WTC11 (cell line): ENCODE results near the gene SESTD1. TPM values are rescaled to one million over a fixed set of nuclear protein-coding genes. Genes with fewer than 3 reads are reported as not detected.

ENCODE experiments used
- ATAC-seq: fragments of 200-7000 bp; cut with Tn5 transposase; 2 replicates; pipeline ENCODE4 v1.10.0; 2021; ENCODE audit warnings: mild to moderate bottlenecking, moderate library complexity
- CTCF ChIA-PET: fragments of 300-600 bp; sonication (Branson Sonifier 250); formaldehyde crosslinking; loops from one replicate; lab custom pipeline; 2021; ENCODE audit warnings: antibody characterized with exemption; lab: Charles Lee
- POLR2A ChIA-PET: fragments of 350-600 bp; sonication (Branson Sonifier 250); formaldehyde crosslinking; loops from one replicate; lab custom pipeline; 2021; ENCODE audit warnings: antibody characterized with exemption; lab: Charles Lee
- DNase-seq: peaks from one replicate; pipeline ENCODE4 v3.0.0; 2021; ENCODE audit warnings: low spot score
- H3K27ac Mint-ChIP-seq: 2 replicates; pipeline ENCODE4 v1.8.0; 2021; ENCODE audit warnings: mixed read lengths
- H3K27me3 Mint-ChIP-seq: 2 replicates; pipeline ENCODE4 v1.8.0; 2021; ENCODE audit warnings: low read depth, mild to moderate bottlenecking, moderate library complexity, mixed read lengths
- H3K36me3 Mint-ChIP-seq: 2 replicates; pipeline ENCODE4 v1.8.0; 2021; ENCODE audit warnings: mixed read lengths
- H3K4me1 Mint-ChIP-seq: 2 replicates; pipeline ENCODE4 v1.8.0; 2022; ENCODE audit warnings: mixed read lengths
- H3K4me3 Mint-ChIP-seq: 2 replicates; pipeline ENCODE4 v1.8.0; 2021; ENCODE audit warnings: mild to moderate bottlenecking, moderate library complexity, mixed read lengths
- H3K9me3 Mint-ChIP-seq: 2 replicates; pipeline ENCODE4 v1.8.0; 2021; ENCODE audit warnings: mixed read lengths
- JAZF1 ChIP-seq: fragments of 250-450 bp; sonication (Bioruptor Pico); IDR thresholded peaks from 2 replicates; pipeline ENCODE4 v1.9.0; 2021; ENCODE audit warnings: moderate library complexity, mild to moderate bottlenecking, inconsistent platforms
- PRRX2 ChIP-seq: fragments of 250-450 bp; sonication (Bioruptor Pico); IDR thresholded peaks from 2 replicates; pipeline ENCODE4 v1.8.0; 2021; ENCODE audit warnings: mild to moderate bottlenecking
- ZBTB21 ChIP-seq: sonication (generic); formaldehyde crosslinking; IDR thresholded peaks from 2 replicates; pipeline ENCODE4 v1.8.1; 2023; ENCODE audit warnings: mild to moderate bottlenecking, missing genetic modification reagents, borderline replicate concordance
- ZNF138 ChIP-seq: sonication (generic); formaldehyde crosslinking; conservative IDR thresholded peaks from 2 replicates; pipeline ENCODE4 v1.8.1; 2022; ENCODE audit warnings: mild to moderate bottlenecking, moderate library complexity, missing genetic modification reagents
- ZNF219 ChIP-seq: sonication (generic); formaldehyde crosslinking; IDR thresholded peaks from 2 replicates; pipeline ENCODE4 v1.8.0; 2023; ENCODE audit warnings: missing genetic modification reagents, mild to moderate bottlenecking, borderline replicate concordance
- ZNF263 ChIP-seq: sonication (generic); formaldehyde crosslinking; IDR thresholded peaks from 2 replicates; pipeline ENCODE4 v1.8.1; 2022; ENCODE audit warnings: low read depth, mild to moderate bottlenecking, moderate library complexity, missing genetic modification reagents
- total RNA-seq: library from RNA; stranded (reverse); gene quantifications from 3 replicates; pipeline ENCODE4 v1.2.3, GENCODE V29; 2021
- TF ChIP-seq, protein P1 (sequence below): sonication (generic); formaldehyde crosslinking; IDR thresholded peaks from 2 replicates; pipeline ENCODE4 v1.8.1; 2023; ENCODE audit warnings: mild to moderate bottlenecking, missing genetic modification reagents
- TF ChIP-seq, protein P2 (sequence below): fragments of 250-450 bp; sonication (Bioruptor Pico); IDR thresholded peaks from 2 replicates; pipeline ENCODE4 v2.1.2; 2022; ENCODE audit warnings: mild to moderate bottlenecking, moderate library complexity
- TF ChIP-seq, protein P3 (sequence below): sonication (generic); formaldehyde crosslinking; IDR thresholded peaks from 2 replicates; pipeline ENCODE4 v1.8.0; 2022; ENCODE audit warnings: mild to moderate bottlenecking, missing genetic modification reagents
- TF ChIP-seq, protein P4 (sequence below): sonication (generic); formaldehyde crosslinking; IDR thresholded peaks from 2 replicates; pipeline ENCODE4 v1.8.1; 2022; ENCODE audit warnings: mild to moderate bottlenecking, missing genetic modification reagents, moderate library complexity, borderline replicate concordance
- TF ChIP-seq, protein P5 (sequence below): sonication (generic); formaldehyde crosslinking; conservative IDR thresholded peaks from 2 replicates; pipeline ENCODE4 v1.8.1; 2022; ENCODE audit warnings: mild to moderate bottlenecking, missing genetic modification reagents
- TF ChIP-seq, protein P6 (sequence below): sonication (generic); formaldehyde crosslinking; IDR thresholded peaks from 2 replicates; pipeline ENCODE4 v1.8.1; 2023; ENCODE audit warnings: mild to moderate bottlenecking, missing genetic modification reagents
- TF ChIP-seq, protein P7 (sequence below): sonication (generic); formaldehyde crosslinking; IDR thresholded peaks from 2 replicates; pipeline ENCODE4 v1.8.0; 2022; ENCODE audit warnings: missing genetic modification reagents
- TF ChIP-seq, protein P8 (sequence below): fragments of 200-600 bp; IDR thresholded peaks from 2 replicates; pipeline ENCODE4 v1.8.0; 2022; ENCODE audit warnings: antibody characterized with exemption
- TF ChIP-seq, protein P9 (sequence below): sonication (generic); formaldehyde crosslinking; IDR thresholded peaks from 2 replicates; pipeline ENCODE4 v1.8.1; 2023; ENCODE audit warnings: mild to moderate bottlenecking, missing genetic modification reagents, moderate library complexity
- TF ChIP-seq, protein P10 (sequence below): fragments of 250-450 bp; sonication (Bioruptor Pico); IDR thresholded peaks from 2 replicates; pipeline ENCODE4 v1.9.0; 2021; ENCODE audit warnings: mild to moderate bottlenecking, borderline replicate concordance

The SESTD1 gene
- total RNA-seq, 1 experiment from 2014 or later = 59.9 TPM

DNA sequence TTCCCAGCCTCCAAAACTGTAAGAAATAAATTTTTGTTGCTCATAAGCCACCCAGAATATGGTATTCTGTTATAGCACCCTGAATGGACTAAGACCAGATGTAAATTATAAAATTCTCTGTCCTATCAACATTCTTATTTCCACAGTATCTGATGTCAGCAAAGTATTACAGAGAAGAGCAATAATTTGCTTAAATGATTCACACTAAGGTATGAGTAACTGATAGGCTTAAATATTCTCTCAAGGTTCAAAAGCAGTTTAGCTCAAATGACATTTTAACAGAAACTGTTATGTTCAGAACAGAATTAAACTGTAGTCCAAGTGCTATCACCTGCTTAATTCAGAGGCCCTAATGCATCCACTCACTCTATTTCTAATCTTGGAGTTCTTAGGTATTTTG, 12.8 kb downstream of the SESTD1 start (continued):
- TF ChIP-seq, protein P1, sequence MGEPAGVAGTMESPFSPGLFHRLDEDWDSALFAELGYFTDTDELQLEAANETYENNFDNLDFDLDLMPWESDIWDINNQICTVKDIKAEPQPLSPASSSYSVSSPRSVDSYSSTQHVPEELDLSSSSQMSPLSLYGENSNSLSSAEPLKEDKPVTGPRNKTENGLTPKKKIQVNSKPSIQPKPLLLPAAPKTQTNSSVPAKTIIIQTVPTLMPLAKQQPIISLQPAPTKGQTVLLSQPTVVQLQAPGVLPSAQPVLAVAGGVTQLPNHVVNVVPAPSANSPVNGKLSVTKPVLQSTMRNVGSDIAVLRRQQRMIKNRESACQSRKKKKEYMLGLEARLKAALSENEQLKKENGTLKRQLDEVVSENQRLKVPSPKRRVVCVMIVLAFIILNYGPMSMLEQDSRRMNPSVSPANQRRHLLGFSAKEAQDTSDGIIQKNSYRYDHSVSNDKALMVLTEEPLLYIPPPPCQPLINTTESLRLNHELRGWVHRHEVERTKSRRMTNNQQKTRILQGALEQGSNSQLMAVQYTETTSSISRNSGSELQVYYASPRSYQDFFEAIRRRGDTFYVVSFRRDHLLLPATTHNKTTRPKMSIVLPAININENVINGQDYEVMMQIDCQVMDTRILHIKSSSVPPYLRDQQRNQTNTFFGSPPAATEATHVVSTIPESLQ (CRISPR knock-in tag) = no peak
- TF ChIP-seq, protein P2, sequence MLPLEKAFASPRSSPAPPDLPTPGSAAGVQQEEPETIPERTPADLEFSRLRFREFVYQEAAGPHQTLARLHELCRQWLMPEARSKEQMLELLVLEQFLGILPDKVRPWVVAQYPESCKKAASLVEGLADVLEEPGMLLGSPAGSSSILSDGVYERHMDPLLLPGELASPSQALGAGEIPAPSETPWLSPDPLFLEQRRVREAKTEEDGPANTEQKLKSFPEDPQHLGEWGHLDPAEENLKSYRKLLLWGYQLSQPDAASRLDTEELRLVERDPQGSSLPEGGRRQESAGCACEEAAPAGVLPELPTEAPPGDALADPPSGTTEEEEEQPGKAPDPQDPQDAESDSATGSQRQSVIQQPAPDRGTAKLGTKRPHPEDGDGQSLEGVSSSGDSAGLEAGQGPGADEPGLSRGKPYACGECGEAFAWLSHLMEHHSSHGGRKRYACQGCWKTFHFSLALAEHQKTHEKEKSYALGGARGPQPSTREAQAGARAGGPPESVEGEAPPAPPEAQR (CRISPR knock-in tag) = no peak
- TF ChIP-seq, protein P3, sequence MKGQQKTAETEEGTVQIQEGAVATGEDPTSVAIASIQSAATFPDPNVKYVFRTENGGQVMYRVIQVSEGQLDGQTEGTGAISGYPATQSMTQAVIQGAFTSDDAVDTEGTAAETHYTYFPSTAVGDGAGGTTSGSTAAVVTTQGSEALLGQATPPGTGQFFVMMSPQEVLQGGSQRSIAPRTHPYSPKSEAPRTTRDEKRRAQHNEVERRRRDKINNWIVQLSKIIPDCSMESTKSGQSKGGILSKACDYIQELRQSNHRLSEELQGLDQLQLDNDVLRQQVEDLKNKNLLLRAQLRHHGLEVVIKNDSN (CRISPR knock-in tag) = no peak
- TF ChIP-seq, protein P4, sequence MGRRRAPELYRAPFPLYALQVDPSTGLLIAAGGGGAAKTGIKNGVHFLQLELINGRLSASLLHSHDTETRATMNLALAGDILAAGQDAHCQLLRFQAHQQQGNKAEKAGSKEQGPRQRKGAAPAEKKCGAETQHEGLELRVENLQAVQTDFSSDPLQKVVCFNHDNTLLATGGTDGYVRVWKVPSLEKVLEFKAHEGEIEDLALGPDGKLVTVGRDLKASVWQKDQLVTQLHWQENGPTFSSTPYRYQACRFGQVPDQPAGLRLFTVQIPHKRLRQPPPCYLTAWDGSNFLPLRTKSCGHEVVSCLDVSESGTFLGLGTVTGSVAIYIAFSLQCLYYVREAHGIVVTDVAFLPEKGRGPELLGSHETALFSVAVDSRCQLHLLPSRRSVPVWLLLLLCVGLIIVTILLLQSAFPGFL (CRISPR knock-in tag) = no peak
- TF ChIP-seq, protein P5, sequence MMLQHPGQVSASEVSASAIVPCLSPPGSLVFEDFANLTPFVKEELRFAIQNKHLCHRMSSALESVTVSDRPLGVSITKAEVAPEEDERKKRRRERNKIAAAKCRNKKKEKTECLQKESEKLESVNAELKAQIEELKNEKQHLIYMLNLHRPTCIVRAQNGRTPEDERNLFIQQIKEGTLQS (CRISPR knock-in tag) = no peak
- no peak for TF ChIP-seq ZNF138

DNA sequence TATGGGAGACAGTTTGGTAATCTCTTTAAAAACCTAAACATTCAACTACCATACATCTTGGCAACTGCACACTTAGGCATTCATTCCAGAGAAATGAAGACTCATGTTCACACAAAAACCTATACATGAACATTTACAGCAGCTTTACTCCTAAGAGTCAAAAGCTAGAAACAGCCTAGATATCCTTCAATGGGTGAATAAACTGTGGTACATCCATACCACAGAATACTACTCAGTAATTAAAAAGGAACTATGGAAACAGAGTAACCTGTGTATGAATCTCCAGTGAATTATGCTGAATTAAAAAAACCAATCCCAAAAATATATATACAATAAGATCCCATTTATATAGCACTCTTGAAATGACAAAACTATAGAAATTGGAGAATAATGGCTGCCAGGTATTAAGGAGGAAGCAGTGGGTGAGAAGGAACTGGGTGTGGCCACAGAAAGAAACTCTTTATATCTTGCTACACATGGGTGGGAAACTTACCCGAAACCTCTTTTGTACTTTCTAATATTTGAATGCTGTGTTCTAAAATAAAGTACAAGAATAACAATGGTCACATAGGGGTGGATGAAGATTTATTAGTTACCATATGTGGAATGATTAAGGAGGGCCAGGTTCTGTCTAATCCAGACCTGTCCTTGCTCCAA, 13.7 kb downstream of the SESTD1 start:
- H3K36me3 Mint-ChIP-seq = peaks cover 12% of the 10 kb centered on the region
- ChIA-PET CTCF (no interaction called here), POLR2A (no interaction called here)
- peaks cover 17% of the 10 kb centered on the region for H3K9me3 Mint-ChIP-seq
- H3K27me3 Mint-ChIP-seq = no peaks in the 10 kb centered on the region
- DNase-seq (no peak), ATAC-seq (no peak)
- peaks cover 27% of the 10 kb centered on the region for H3K4me1 Mint-ChIP-seq
- no peak overlapping the region for H3K4me3 Mint-ChIP-seq
- no peak overlapping the region for H3K27ac Mint-ChIP-seq
- TF ChIP-seq, protein P6, sequence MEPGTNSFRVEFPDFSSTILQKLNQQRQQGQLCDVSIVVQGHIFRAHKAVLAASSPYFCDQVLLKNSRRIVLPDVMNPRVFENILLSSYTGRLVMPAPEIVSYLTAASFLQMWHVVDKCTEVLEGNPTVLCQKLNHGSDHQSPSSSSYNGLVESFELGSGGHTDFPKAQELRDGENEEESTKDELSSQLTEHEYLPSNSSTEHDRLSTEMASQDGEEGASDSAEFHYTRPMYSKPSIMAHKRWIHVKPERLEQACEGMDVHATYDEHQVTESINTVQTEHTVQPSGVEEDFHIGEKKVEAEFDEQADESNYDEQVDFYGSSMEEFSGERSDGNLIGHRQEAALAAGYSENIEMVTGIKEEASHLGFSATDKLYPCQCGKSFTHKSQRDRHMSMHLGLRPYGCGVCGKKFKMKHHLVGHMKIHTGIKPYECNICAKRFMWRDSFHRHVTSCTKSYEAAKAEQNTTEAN (CRISPR knock-in tag) = no peak
- TF ChIP-seq JAZF1 (no peak), ZNF263 (CRISPR knock-in tag) (no peak), ZNF219 (CRISPR knock-in tag) (no peak), PRRX2 (CRISPR knock-in tag) (no peak), ZBTB21 (CRISPR knock-in tag) (no peak)
- TF ChIP-seq, protein P7, sequence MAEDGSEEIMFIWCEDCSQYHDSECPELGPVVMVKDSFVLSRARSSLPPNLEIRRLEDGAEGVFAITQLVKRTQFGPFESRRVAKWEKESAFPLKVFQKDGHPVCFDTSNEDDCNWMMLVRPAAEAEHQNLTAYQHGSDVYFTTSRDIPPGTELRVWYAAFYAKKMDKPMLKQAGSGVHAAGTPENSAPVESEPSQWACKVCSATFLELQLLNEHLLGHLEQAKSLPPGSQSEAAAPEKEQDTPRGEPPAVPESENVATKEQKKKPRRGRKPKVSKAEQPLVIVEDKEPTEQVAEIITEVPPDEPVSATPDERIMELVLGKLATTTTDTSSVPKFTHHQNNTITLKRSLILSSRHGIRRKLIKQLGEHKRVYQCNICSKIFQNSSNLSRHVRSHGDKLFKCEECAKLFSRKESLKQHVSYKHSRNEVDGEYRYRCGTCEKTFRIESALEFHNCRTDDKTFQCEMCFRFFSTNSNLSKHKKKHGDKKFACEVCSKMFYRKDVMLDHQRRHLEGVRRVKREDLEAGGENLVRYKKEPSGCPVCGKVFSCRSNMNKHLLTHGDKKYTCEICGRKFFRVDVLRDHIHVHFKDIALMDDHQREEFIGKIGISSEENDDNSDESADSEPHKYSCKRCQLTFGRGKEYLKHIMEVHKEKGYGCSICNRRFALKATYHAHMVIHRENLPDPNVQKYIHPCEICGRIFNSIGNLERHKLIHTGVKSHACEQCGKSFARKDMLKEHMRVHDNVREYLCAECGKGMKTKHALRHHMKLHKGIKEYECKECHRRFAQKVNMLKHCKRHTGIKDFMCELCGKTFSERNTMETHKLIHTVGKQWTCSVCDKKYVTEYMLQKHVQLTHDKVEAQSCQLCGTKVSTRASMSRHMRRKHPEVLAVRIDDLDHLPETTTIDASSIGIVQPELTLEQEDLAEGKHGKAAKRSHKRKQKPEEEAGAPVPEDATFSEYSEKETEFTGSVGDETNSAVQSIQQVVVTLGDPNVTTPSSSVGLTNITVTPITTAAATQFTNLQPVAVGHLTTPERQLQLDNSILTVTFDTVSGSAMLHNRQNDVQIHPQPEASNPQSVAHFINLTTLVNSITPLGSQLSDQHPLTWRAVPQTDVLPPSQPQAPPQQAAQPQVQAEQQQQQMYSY = no peak
- TF ChIP-seq, protein P8, sequence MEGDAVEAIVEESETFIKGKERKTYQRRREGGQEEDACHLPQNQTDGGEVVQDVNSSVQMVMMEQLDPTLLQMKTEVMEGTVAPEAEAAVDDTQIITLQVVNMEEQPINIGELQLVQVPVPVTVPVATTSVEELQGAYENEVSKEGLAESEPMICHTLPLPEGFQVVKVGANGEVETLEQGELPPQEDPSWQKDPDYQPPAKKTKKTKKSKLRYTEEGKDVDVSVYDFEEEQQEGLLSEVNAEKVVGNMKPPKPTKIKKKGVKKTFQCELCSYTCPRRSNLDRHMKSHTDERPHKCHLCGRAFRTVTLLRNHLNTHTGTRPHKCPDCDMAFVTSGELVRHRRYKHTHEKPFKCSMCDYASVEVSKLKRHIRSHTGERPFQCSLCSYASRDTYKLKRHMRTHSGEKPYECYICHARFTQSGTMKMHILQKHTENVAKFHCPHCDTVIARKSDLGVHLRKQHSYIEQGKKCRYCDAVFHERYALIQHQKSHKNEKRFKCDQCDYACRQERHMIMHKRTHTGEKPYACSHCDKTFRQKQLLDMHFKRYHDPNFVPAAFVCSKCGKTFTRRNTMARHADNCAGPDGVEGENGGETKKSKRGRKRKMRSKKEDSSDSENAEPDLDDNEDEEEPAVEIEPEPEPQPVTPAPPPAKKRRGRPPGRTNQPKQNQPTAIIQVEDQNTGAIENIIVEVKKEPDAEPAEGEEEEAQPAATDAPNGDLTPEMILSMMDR = no peak
- TF ChIP-seq, protein P9, sequence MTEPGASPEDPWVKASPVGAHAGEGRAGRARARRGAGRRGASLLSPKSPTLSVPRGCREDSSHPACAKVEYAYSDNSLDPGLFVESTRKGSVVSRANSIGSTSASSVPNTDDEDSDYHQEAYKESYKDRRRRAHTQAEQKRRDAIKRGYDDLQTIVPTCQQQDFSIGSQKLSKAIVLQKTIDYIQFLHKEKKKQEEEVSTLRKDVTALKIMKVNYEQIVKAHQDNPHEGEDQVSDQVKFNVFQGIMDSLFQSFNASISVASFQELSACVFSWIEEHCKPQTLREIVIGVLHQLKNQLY (CRISPR knock-in tag) = no peak
- TF ChIP-seq, protein P10, sequence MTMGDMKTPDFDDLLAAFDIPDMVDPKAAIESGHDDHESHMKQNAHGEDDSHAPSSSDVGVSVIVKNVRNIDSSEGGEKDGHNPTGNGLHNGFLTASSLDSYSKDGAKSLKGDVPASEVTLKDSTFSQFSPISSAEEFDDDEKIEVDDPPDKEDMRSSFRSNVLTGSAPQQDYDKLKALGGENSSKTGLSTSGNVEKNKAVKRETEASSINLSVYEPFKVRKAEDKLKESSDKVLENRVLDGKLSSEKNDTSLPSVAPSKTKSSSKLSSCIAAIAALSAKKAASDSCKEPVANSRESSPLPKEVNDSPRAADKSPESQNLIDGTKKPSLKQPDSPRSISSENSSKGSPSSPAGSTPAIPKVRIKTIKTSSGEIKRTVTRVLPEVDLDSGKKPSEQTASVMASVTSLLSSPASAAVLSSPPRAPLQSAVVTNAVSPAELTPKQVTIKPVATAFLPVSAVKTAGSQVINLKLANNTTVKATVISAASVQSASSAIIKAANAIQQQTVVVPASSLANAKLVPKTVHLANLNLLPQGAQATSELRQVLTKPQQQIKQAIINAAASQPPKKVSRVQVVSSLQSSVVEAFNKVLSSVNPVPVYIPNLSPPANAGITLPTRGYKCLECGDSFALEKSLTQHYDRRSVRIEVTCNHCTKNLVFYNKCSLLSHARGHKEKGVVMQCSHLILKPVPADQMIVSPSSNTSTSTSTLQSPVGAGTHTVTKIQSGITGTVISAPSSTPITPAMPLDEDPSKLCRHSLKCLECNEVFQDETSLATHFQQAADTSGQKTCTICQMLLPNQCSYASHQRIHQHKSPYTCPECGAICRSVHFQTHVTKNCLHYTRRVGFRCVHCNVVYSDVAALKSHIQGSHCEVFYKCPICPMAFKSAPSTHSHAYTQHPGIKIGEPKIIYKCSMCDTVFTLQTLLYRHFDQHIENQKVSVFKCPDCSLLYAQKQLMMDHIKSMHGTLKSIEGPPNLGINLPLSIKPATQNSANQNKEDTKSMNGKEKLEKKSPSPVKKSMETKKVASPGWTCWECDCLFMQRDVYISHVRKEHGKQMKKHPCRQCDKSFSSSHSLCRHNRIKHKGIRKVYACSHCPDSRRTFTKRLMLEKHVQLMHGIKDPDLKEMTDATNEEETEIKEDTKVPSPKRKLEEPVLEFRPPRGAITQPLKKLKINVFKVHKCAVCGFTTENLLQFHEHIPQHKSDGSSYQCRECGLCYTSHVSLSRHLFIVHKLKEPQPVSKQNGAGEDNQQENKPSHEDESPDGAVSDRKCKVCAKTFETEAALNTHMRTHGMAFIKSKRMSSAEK (CRISPR knock-in tag) = no peak
